GM21381 (cell line): ENCODE results near the gene LRRFIP2.
"Not testable (repeated sequence)": the region's sequence is repeated elsewhere in the genome, so short reads cannot be mapped to it uniquely, and the experiment has no call there.

ENCODE experiments used
- ATAC-seq: cut with Tn5 transposase; IDR thresholded peaks from one replicate; pipeline ENCODE4 v1.9.1; 2021; ENCODE audit warnings: mild to moderate bottlenecking, moderate library complexity; ENCODE audit not compliant: unreplicated experiment

LRRFIP2 gene

GRCh38 chr3:37145611-37146010 lies 28.8 kb downstream of the LRRFIP2 start:
- ATAC-seq, result no peak

GRCh38 chr3:37144806-37145205 lies 29.6 kb downstream of the LRRFIP2 start:
- ATAC-seq, result no peak

- no peak for ATAC-seq
Observed at GRCh38 chr3:37143821-37144220, 30.6 kb downstream of the LRRFIP2 start.

- ATAC-seq, result no peak
Observed at GRCh38 chr3:37141676-37142075, 32.7 kb downstream of the LRRFIP2 start.

- no peak for ATAC-seq
Observed at GRCh38 chr3:37140899-37141541, 33.4 kb downstream of the LRRFIP2 start.

GRCh38 chr3:37139567-37140052 lies 34.8 kb downstream of the LRRFIP2 start:
- no peak for ATAC-seq

- no peak for ATAC-seq
Observed at GRCh38 chr3:37138816-37139215, 35.6 kb downstream of the LRRFIP2 start.

- ATAC-seq, result no peak
Observed at GRCh38 chr3:37137516-37137915, 36.9 kb downstream of the LRRFIP2 start.

GRCh38 chr3:37136067-37136466 lies 38.3 kb downstream of the LRRFIP2 start:
- ATAC-seq, result no peak

- ATAC-seq, result no peak
Observed at GRCh38 chr3:37135561-37135960, 38.8 kb downstream of the LRRFIP2 start.

GRCh38 chr3:37132334-37132733 lies 42.0 kb downstream of the LRRFIP2 start:
- ATAC-seq, result no peak

- ATAC-seq, result no peak
Observed at GRCh38 chr3:37131860-37132144, 42.6 kb downstream of the LRRFIP2 start.

GRCh38 chr3:37130984-37131859 lies 43.2 kb downstream of the LRRFIP2 start:
- ATAC-seq, result no peak

- ATAC-seq, result no peak
Observed at GRCh38 chr3:37130448-37130847, 43.9 kb downstream of the LRRFIP2 start.

GRCh38 chr3:37129871-37130270 lies 44.5 kb downstream of the LRRFIP2 start:
- ATAC-seq, result no peak

GRCh38 chr3:37127340-37127739 lies 47.0 kb downstream of the LRRFIP2 start:
- ATAC-seq, result no peak

GRCh38 chr3:37126856-37127255 lies 47.5 kb downstream of the LRRFIP2 start:
- ATAC-seq, result no peak

GRCh38 chr3:37125195-37126073 lies 48.9 kb downstream of the LRRFIP2 start:
- ATAC-seq, result no peak

GRCh38 chr3:37124435-37124834 lies 49.9 kb downstream of the LRRFIP2 start:
- ATAC-seq, result no peak

- no peak for ATAC-seq
Observed at GRCh38 chr3:37123292-37123691, 51.1 kb downstream of the LRRFIP2 start.

GRCh38 chr3:37122069-37122468 lies 52.3 kb downstream of the LRRFIP2 start:
- not testable (repeated sequence) for ATAC-seq
